OCI-LY1 (cell line): Measurements from ENCODE around the gene ROBO1.

Experiments
- H2AFZ ChIP-seq: fragments of 200-600 bp; sonication (generic), shearing (Covaris generic); 2 replicates; pipeline ENCODE4 v1.6.0; 2014; ENCODE audit warnings: antibody characterized with exemption, mild to moderate bottlenecking, low read length
- H3F3A ChIP-seq: fragments of 200-600 bp; sonication (generic), shearing (Covaris generic); 2 replicates; pipeline ENCODE4 v1.6.0; 2014; ENCODE audit warnings: mild to moderate bottlenecking, antibody characterized with exemption, low read length, moderate library complexity; ENCODE audit not compliant: insufficient read depth
- H3K27ac ChIP-seq: fragments of 200-600 bp; sonication (generic); 2 replicates; pipeline ENCODE4 v1.5.1; 2014; ENCODE audit warnings: low read length, mixed run types, mild to moderate bottlenecking, low read depth; ENCODE audit not compliant: poor library complexity, severe bottlenecking
- H3K27me3 ChIP-seq: fragments of 200-600 bp; sonication (generic); 2 replicates; pipeline ENCODE4 v1.6.0; 2014; ENCODE audit warnings: antibody characterized with exemption, mild to moderate bottlenecking, low read length, moderate library complexity; ENCODE audit not compliant: insufficient read depth
- H3K36me3 ChIP-seq: fragments of 200-600 bp; sonication (generic); 2 replicates; pipeline ENCODE4 v1.6.1; 2014; ENCODE audit warnings: mild to moderate bottlenecking, antibody characterized with exemption, low read length, moderate library complexity, mixed read lengths; ENCODE audit not compliant: insufficient read depth
- H3K4me1 ChIP-seq: fragments of 200-600 bp; sonication (generic); 2 replicates; pipeline ENCODE4 v1.5.1; 2014; ENCODE audit warnings: mild to moderate bottlenecking, low read length, moderate library complexity; ENCODE audit not compliant: insufficient read depth, severe bottlenecking
- H3K4me2 ChIP-seq: fragments of 200-600 bp; sonication (generic), shearing (Covaris generic); 2 replicates; pipeline ENCODE4 v1.6.1; 2014; ENCODE audit warnings: low read length
- H3K4me3 ChIP-seq: fragments of 200-600 bp; sonication (generic); 2 replicates; pipeline ENCODE4 v1.5.1; 2014; ENCODE audit warnings: low read length, low read depth, mild to moderate bottlenecking, mixed read lengths; ENCODE audit not compliant: poor library complexity, severe bottlenecking
- H3K79me2 ChIP-seq: fragments of 200-600 bp; shearing (Covaris generic); 2 replicates; pipeline ENCODE4 v1.6.1; 2016; ENCODE audit warnings: mixed run types, low read length, mixed read lengths; ENCODE audit not compliant: insufficient read depth
- H3K9ac ChIP-seq: fragments of 200-600 bp; sonication (generic), shearing (Covaris generic); 2 replicates; pipeline ENCODE4 v1.6.1; 2014; ENCODE audit warnings: mild to moderate bottlenecking, low read length, mixed read lengths
- H3K9me2 ChIP-seq: fragments of 200-600 bp; sonication (generic), shearing (Covaris generic); 2 replicates; pipeline ENCODE4 v1.6.1; 2014; ENCODE audit warnings: low read depth, mild to moderate bottlenecking, low read length, mixed read lengths
- H3K9me3 ChIP-seq: fragments of 200-600 bp; shearing (Covaris generic); 2 replicates; pipeline ENCODE4 v1.6.1; 2014; ENCODE audit warnings: low read length, mixed read lengths
- H4K20me1 ChIP-seq: fragments of 200-600 bp; sonication (generic), shearing (Covaris generic); 2 replicates; pipeline ENCODE4 v1.6.0; 2016; ENCODE audit warnings: mild to moderate bottlenecking, low read length; ENCODE audit not compliant: insufficient read depth
- EZH2 ChIP-seq: fragments of 200-600 bp; sonication (generic), shearing (Covaris generic); IDR thresholded peaks from 2 replicates; pipeline ENCODE4 v1.8.0; 2017; ENCODE audit warnings: borderline replicate concordance, mixed run types, mild to moderate bottlenecking, antibody characterized with exemption, low read length, moderate library complexity, mixed read lengths
- TF ChIP-seq, protein P1 (sequence below): fragments of 200-600 bp; sonication (generic), shearing (Covaris generic); IDR thresholded peaks from 2 replicates; pipeline ENCODE4 v1.5.1; 2017; ENCODE audit warnings: mild to moderate bottlenecking, antibody characterized with exemption, low read length, moderate library complexity, mixed read lengths

The ROBO1 gene

DNA sequence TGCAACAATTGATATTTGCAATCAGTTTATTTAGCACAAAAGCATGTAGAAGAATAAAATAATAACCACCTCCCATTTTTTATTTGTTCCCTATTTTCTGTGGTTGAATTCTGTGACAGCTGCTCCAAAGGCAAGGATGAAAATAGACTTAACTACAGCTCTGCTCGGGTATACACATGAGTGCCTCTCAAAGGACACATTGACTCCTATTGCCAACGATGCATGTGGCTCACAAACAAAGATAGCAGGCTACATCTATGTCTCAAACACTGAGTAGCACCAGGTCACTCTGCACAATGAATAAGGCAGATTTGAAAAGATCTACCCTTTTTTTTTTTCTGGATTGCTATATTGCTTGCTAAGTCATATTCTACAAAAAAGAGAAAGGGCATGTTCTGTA is 612.9 kb downstream of the ROBO1 start:
- H3K79me2 ChIP-seq = no peaks in the 10 kb centered on the region
- H4K20me1 ChIP-seq = no peaks in the 10 kb centered on the region
- H3K9ac ChIP-seq = no peak overlapping the region
- H3K4me1 ChIP-seq = no peaks in the 10 kb centered on the region
- no peak overlapping the region for H3K4me3 ChIP-seq
- H3K36me3 ChIP-seq = no peaks in the 10 kb centered on the region
- H3K4me2 ChIP-seq = no peak overlapping the region
- H2AFZ ChIP-seq = no peak overlapping the region
- no peaks in the 10 kb centered on the region for H3K27me3 ChIP-seq
- no peaks in the 10 kb centered on the region for H3F3A ChIP-seq
- H3K27ac ChIP-seq = no peak overlapping the region
- no peaks in the 10 kb centered on the region for H3K9me3 ChIP-seq
- no peaks in the 10 kb centered on the region for H3K9me2 ChIP-seq
- TF ChIP-seq EZH2 = no peak
- TF ChIP-seq, protein P1, sequence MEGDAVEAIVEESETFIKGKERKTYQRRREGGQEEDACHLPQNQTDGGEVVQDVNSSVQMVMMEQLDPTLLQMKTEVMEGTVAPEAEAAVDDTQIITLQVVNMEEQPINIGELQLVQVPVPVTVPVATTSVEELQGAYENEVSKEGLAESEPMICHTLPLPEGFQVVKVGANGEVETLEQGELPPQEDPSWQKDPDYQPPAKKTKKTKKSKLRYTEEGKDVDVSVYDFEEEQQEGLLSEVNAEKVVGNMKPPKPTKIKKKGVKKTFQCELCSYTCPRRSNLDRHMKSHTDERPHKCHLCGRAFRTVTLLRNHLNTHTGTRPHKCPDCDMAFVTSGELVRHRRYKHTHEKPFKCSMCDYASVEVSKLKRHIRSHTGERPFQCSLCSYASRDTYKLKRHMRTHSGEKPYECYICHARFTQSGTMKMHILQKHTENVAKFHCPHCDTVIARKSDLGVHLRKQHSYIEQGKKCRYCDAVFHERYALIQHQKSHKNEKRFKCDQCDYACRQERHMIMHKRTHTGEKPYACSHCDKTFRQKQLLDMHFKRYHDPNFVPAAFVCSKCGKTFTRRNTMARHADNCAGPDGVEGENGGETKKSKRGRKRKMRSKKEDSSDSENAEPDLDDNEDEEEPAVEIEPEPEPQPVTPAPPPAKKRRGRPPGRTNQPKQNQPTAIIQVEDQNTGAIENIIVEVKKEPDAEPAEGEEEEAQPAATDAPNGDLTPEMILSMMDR = no peak

DNA sequence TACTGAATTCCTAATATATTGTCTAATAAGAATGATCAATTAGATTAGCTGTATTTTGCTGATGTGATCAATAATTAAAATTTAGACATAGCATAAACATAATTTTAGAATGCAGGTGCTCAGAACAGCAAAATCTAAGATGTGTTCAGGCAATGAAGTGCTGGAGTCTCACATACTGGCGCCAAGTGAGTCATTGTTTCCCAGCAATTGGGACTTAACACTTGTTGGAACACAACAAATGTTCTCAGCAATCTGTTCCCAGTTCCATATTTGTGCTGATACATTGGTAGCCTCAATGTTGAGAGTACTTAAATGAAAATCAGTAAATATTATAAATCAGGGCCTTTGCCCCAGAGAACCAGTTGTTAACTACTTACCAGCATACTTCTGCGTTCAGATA is 619.0 kb downstream of the ROBO1 start:
- H3F3A ChIP-seq = no peaks in the 10 kb centered on the region
- no peaks in the 10 kb centered on the region for H3K4me1 ChIP-seq
- H3K36me3 ChIP-seq = no peaks in the 10 kb centered on the region
- no peaks in the 10 kb centered on the region for H4K20me1 ChIP-seq
- TF ChIP-seq EZH2 = no peak
- TF ChIP-seq, protein P1 = no peak
- no peak overlapping the region for H3K9ac ChIP-seq
- no peaks in the 10 kb centered on the region for H3K9me3 ChIP-seq
- H3K27me3 ChIP-seq = no peaks in the 10 kb centered on the region
- H3K79me2 ChIP-seq = no peaks in the 10 kb centered on the region
- H3K9me2 ChIP-seq = no peaks in the 10 kb centered on the region
- no peak overlapping the region for H3K27ac ChIP-seq
- no peak overlapping the region for H3K4me3 ChIP-seq
- no peak overlapping the region for H3K4me2 ChIP-seq
- H2AFZ ChIP-seq = no peak overlapping the region

DNA sequence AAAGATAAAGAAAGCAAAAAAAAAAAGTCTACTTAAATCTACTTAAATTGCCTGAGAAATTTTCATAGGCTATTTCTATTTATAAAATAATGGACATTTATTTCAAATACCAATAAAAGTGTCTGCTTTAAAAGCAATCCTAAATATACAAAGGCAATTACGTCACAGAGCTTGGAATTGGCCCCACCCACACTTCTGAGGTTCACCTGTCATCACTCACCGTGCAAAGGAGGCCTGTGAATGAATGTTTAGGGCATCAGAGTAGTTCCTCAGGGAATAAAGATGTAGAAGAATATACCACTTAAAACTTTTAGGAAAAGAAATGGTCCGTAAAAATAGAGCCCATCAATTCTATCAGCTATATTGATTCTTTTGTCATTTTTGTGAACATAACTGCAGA is 621.8 kb downstream of the ROBO1 start:
- Histone ChIP-seq H3K4me2 (no peak overlapping the region), H3K4me1 (no peaks in the 10 kb centered on the region), H3F3A (no peaks in the 10 kb centered on the region), H3K27me3 (no peaks in the 10 kb centered on the region), H4K20me1 (no peaks in the 10 kb centered on the region), H3K9me2 (no peaks in the 10 kb centered on the region), H3K36me3 (no peaks in the 10 kb centered on the region), H3K79me2 (no peaks in the 10 kb centered on the region), H3K27ac (no peak overlapping the region), H3K4me3 (no peak overlapping the region), H3K9me3 (no peaks in the 10 kb centered on the region), H2AFZ (no peak overlapping the region), H3K9ac (no peak overlapping the region)
- TF ChIP-seq, protein P1 = no peak
- TF ChIP-seq EZH2 = no peak
